Measurements from ENCODE around the gene NSD2.

Gene NSD2

DNA sequence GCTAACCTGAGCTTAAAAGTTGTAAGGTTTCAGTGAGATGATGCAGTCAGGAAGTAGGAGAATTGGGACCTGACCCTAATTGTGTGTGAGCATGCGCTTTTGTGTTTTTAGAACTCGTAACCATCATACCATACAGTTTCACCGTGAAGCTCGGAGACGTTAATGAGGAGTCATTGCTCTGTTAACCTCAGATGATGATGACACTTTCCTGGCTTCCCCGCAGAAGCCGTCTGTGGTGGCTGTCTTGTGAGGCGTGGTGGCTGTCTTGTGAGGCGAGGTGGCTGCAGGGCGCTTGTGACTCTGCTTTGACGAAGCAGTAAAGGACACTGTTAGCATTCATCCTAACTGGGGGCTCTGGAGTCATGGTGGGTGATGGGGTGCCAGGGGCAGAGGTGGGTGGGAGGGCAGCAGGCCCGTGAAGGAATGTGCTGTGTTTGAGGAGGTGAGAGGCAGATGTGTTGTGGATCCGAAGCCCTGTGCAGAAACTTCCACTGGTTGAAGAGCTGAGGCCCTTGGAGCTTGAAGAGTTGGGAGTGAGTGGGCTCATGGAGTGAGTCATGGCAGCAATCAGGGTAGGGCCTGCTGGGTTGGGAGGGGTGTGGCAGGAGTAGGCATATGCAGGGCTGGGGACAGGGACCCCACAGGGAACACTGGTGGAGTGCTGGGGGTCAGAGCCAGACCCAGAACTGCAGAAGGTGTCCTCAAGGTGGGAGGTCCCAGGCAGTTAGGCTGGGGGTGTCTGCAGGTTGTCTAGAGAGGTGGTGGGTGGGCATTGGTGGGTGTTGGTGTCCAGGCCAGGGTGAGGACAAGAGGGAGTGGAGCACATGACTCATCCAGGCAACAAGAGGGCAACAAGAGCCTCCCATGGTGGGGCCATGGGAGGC lies 57.4 kb downstream of the NSD2 start:
- TF ChIP-seq, protein P1, sequence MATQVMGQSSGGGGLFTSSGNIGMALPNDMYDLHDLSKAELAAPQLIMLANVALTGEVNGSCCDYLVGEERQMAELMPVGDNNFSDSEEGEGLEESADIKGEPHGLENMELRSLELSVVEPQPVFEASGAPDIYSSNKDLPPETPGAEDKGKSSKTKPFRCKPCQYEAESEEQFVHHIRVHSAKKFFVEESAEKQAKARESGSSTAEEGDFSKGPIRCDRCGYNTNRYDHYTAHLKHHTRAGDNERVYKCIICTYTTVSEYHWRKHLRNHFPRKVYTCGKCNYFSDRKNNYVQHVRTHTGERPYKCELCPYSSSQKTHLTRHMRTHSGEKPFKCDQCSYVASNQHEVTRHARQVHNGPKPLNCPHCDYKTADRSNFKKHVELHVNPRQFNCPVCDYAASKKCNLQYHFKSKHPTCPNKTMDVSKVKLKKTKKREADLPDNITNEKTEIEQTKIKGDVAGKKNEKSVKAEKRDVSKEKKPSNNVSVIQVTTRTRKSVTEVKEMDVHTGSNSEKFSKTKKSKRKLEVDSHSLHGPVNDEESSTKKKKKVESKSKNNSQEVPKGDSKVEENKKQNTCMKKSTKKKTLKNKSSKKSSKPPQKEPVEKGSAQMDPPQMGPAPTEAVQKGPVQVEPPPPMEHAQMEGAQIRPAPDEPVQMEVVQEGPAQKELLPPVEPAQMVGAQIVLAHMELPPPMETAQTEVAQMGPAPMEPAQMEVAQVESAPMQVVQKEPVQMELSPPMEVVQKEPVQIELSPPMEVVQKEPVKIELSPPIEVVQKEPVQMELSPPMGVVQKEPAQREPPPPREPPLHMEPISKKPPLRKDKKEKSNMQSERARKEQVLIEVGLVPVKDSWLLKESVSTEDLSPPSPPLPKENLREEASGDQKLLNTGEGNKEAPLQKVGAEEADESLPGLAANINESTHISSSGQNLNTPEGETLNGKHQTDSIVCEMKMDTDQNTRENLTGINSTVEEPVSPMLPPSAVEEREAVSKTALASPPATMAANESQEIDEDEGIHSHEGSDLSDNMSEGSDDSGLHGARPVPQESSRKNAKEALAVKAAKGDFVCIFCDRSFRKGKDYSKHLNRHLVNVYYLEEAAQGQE (IDR thresholded peaks at IDR 0.05; ENCODE audit: insufficient read depth in 1 of 2, low read depth in 2 of 2, low read length in 2 of 2): no peak
- no peak for TF ChIP-seq FOXP2 (optimal IDR thresholded peaks at IDR 0.05; ENCODE audit: borderline replicate concordance, extremely low read depth, extremely low read length, insufficient read depth)
- TF ChIP-seq TAF1 (IDR thresholded peaks at IDR 0.05; ENCODE audit: borderline replicate concordance, insufficient read depth, low read length): no peak
- TF ChIP-seq SIN3A (IDR thresholded peaks at IDR 0.05; ENCODE audit: borderline replicate concordance, insufficient read depth, low read length): no peak
- no peak for TF ChIP-seq POLR2AphosphoS5 (IDR thresholded peaks at IDR 0.05; ENCODE audit: low read depth, low read length)

DNA sequence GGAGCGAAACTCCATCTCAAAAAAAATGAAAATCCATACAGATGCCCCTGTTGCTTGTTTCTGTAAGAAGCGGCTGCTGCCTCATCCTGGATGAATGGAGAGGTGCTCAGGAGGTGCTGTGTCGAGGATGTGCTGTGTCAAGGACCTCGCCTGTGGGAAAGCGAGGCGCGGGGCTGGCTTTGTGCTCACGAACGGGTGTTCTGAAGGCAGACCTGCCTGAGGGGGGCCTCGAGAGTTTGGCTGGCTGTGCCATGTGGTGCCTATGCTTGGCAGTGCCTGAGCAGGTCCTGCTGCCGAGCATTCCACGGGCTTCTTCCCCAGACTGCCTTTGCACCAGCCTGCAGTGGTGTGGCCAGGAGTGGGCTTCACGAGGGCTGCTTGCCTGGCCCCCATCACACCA lies 61.5 kb downstream of the NSD2 start:
- TF ChIP-seq TAF1 (IDR thresholded peaks at IDR 0.05; ENCODE audit: borderline replicate concordance, insufficient read depth, low read length) (no peak), SIN3A (IDR thresholded peaks at IDR 0.05; ENCODE audit: borderline replicate concordance, insufficient read depth, low read length) (no peak), FOXP2 (optimal IDR thresholded peaks at IDR 0.05; ENCODE audit: borderline replicate concordance, extremely low read depth, extremely low read length, insufficient read depth) (no peak), POLR2AphosphoS5 (IDR thresholded peaks at IDR 0.05; ENCODE audit: low read depth, low read length) (no peak)
- TF ChIP-seq, protein P1 (IDR thresholded peaks at IDR 0.05; ENCODE audit: insufficient read depth in 1 of 2, low read depth in 2 of 2, low read length in 2 of 2): no peak

DNA sequence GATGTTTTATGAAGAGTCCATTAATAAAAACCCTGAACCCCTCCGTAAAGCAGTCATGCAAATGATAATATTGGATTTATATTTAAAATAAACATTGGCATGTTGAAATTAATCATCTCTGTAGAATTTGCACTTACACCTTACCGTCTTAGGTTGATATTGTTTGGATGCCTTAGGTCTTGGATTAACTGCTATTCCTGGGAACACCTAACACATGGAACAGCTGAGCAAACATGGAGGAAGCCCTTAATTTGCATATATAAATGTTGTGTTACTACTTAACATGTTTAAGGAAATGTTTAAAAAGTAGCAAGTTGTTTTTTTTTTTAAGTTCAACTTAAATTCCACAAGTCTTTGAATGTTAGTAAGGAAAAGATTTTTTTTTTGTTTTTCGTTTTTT lies 62.5 kb downstream of the NSD2 start:
- TF ChIP-seq FOXP2 (optimal IDR thresholded peaks at IDR 0.05; ENCODE audit: borderline replicate concordance, extremely low read depth, extremely low read length, insufficient read depth): no peak
- no peak for TF ChIP-seq TAF1 (IDR thresholded peaks at IDR 0.05; ENCODE audit: borderline replicate concordance, insufficient read depth, low read length)
- no peak for TF ChIP-seq POLR2AphosphoS5 (IDR thresholded peaks at IDR 0.05; ENCODE audit: low read depth, low read length)
- TF ChIP-seq, protein P1 (IDR thresholded peaks at IDR 0.05; ENCODE audit: insufficient read depth in 1 of 2, low read depth in 2 of 2, low read length in 2 of 2): no peak
- no peak for TF ChIP-seq SIN3A (IDR thresholded peaks at IDR 0.05; ENCODE audit: borderline replicate concordance, insufficient read depth, low read length)

DNA sequence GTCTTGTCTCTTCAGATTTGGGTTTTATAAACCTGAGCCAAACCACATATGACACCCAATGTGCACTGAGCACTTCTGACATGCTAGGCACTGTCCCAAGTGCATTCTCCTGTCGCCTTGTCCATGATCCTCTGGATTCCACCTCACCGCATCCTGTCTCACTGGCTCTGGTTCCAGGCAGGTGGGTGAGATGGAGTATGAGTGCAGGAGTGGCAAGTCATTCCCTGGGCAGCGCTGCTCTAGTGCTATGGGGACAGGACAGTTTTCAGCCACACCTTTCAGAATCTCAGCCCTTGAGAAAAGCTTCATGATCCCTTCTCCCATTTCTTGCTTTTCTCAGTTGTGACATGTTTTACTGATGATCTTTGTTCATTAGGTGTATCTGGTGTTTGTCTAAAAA lies 66.4 kb downstream of the NSD2 start:
- TF ChIP-seq POLR2AphosphoS5 (IDR thresholded peaks at IDR 0.05; ENCODE audit: low read depth, low read length) (no peak), FOXP2 (optimal IDR thresholded peaks at IDR 0.05; ENCODE audit: borderline replicate concordance, extremely low read depth, extremely low read length, insufficient read depth) (no peak), TAF1 (IDR thresholded peaks at IDR 0.05; ENCODE audit: borderline replicate concordance, insufficient read depth, low read length) (no peak), SIN3A (IDR thresholded peaks at IDR 0.05; ENCODE audit: borderline replicate concordance, insufficient read depth, low read length) (no peak)
- TF ChIP-seq, protein P1 (IDR thresholded peaks at IDR 0.05; ENCODE audit: insufficient read depth in 1 of 2, low read depth in 2 of 2, low read length in 2 of 2): no peak

Measured in PFSK-1 (cell line).